GM12878 (cell line): Measurements from ENCODE around the gene ARHGAP32. TPM values are rescaled to one million over a fixed set of nuclear protein-coding genes. Genes with fewer than 3 reads are reported as not detected.

Experiments
- ATAC-seq: fragments of 200-7000 bp; cut with Tn5 transposase; 3 replicates; pipeline ENCODE4 v1.9.1; 2020; ENCODE audit warnings: mild to moderate bottlenecking, moderate library complexity
- BruUV-seq: library from RNA; stranded (reverse); fragments of 400-500 nt; replicated peaks from 2 replicates; lab custom pipeline; 2021; lab: Mats Ljungman, UMichigan
- CTCF ChIA-PET: fragments of 300-600 bp; sonication (Branson Sonifier 250); formaldehyde crosslinking; extraction: SDS; loops from one replicate; lab custom pipeline; 2021; ENCODE audit warnings: inconsistent platforms; lab: Yijun Ruan, JAX
- POLR2A ChIA-PET: fragments of 350-600 bp; formaldehyde crosslinking; extraction: SDS; loops from one replicate; lab custom pipeline; 2021; ENCODE audit warnings: inconsistent platforms; lab: Charles Lee
- RAD21 ChIA-PET: fragments of 300-600 bp; sonication (Branson Sonifier 250); formaldehyde crosslinking; loops from one replicate; lab custom pipeline; 2023; ENCODE audit warnings: antibody characterized with exemption; ENCODE audit not compliant: unreplicated experiment; lab: Charles Lee
- SMC1A ChIA-PET: fragments of 300-600 bp; sonication (Branson Sonifier 250); formaldehyde crosslinking; loops from one replicate; lab custom pipeline; 2023; ENCODE audit not compliant: unreplicated experiment, uncharacterized antibody; lab: Charles Lee
- DNase-seq: peaks from one replicate; pipeline ENCODE4 v3.0.0-alpha.2; 2011; ENCODE audit warnings: low read depth, low spot score
- FAIRE-seq: peaks from 3 replicates; lab custom pipeline; 2011; peaks lifted over from hg19 to GRCh38; lab: Jason Lieb, UNC
- H2AFZ ChIP-seq: 2 replicates; pipeline ENCODE4 v1.6.0; 2011; ENCODE audit warnings: low read depth, low read length, control low read depth; ENCODE audit not compliant: control insufficient read depth
- H3K27ac ChIP-seq: 2 replicates; pipeline ENCODE4 v1.5.1; 2011; ENCODE audit warnings: control low read depth; ENCODE audit not compliant: control insufficient read depth, insufficient read depth
- H3K27me3 ChIP-seq, 2 experiments: replicated peaks in 1 of 2; 2 replicates each; pipeline versions ENCODE4 v1.6.0 to v1.6.1; 2011; ENCODE audit warnings: low read length in 1 of 2; ENCODE audit not compliant: control insufficient read depth in 2 of 2, insufficient read depth in 2 of 2
- H3K36me3 ChIP-seq, 2 experiments: 2 replicates each; pipeline ENCODE4 v1.5.1; 2011; ENCODE audit warnings: low read length in 1 of 2; ENCODE audit not compliant: control insufficient read depth in 2 of 2, insufficient read depth in 2 of 2
- H3K4me1 ChIP-seq: 2 replicates; pipeline ENCODE4 v1.6.1; 2011; ENCODE audit warnings: mild to moderate bottlenecking, low read length, moderate library complexity, mixed read lengths; ENCODE audit not compliant: control insufficient read depth, insufficient read depth
- H3K4me2 ChIP-seq: 2 replicates; pipeline ENCODE4 v1.6.0; 2011; ENCODE audit warnings: control low read depth; ENCODE audit not compliant: control insufficient read depth, insufficient read depth
- H3K4me3 ChIP-seq: fragments of 200-600 bp; sonication (generic); 2 replicates; pipeline ENCODE4 v1.5.1; 2016
- H3K79me2 ChIP-seq: 2 replicates; pipeline ENCODE4 v1.6.0; 2011; ENCODE audit warnings: low read length; ENCODE audit not compliant: control insufficient read depth, insufficient read depth
- H3K9ac ChIP-seq: 2 replicates; pipeline ENCODE4 v1.8.0; 2011; ENCODE audit warnings: low read length, control low read depth, mixed read lengths; ENCODE audit not compliant: control insufficient read depth, insufficient read depth
- H3K9me3 ChIP-seq: replicated peaks from 3 replicates; pipeline ENCODE4 v1.5.1; 2011; ENCODE audit warnings: mild to moderate bottlenecking, low read length; ENCODE audit not compliant: control insufficient read depth, insufficient read depth
- H4K20me1 ChIP-seq: 2 replicates; pipeline ENCODE4 v1.6.0; 2011; ENCODE audit not compliant: control insufficient read depth, insufficient read depth
- BMI1 ChIP-seq: fragments of 450-650 bp; IDR thresholded peaks from 2 replicates; pipeline ENCODE4 v1.6.1; 2016; ENCODE audit warnings: mild to moderate bottlenecking, moderate library complexity, borderline replicate concordance
- HDAC2 ChIP-seq: fragments of 200-600 bp; sonication (generic); IDR thresholded peaks from 2 replicates; pipeline ENCODE4 v1.6.1; 2017
- JUNB ChIP-seq: IDR thresholded peaks from 2 replicates; pipeline ENCODE4 v1.6.1; 2016; ENCODE audit warnings: antibody characterized with exemption, mild to moderate bottlenecking
- JUND ChIP-seq: IDR thresholded peaks from 2 replicates; pipeline ENCODE4 v1.6.1; 2012; ENCODE audit warnings: low read depth, mild to moderate bottlenecking, low read length, improper control_type of control experiment, moderate library complexity
- NFYB ChIP-seq: IDR thresholded peaks from 2 replicates; pipeline ENCODE4 v1.6.1; 2011; ENCODE audit warnings: low read depth, mild to moderate bottlenecking, low read length, improper control_type of control experiment, moderate library complexity; ENCODE audit not compliant: insufficient read depth
- PML ChIP-seq: IDR thresholded peaks from 2 replicates; pipeline ENCODE4 v1.6.1; 2012; ENCODE audit warnings: low read length, inconsistent platforms
- STAT3 ChIP-seq: IDR thresholded peaks from 2 replicates; pipeline ENCODE4 v1.6.1; 2011; ENCODE audit warnings: low read depth, low read length, improper control_type of control experiment
- WGBS: methylation state at CpG from one replicate; pipeline ENCODE4 v1.1.6; 2016; ENCODE audit warnings: low lambda C conversion rate; ENCODE audit not compliant: insufficient replicate concordance, insufficient coverage; ENCODE audit errors: missing lambda C conversion rate; 5-methylcytosine and 5-hydroxymethylcytosine counted together
- in situ Hi-C: fragments of 300-500 bp; cut with MboI; formaldehyde crosslinking; loops from 9 replicates; pipeline ENCODE4 v1.14.3; 2018; ENCODE audit warnings: mixed read lengths
- intact Hi-C: fragments of 100-400 bp; cut with micrococcal nuclease; formaldehyde crosslinking; loops from one replicate; pipeline ENCODE4 v1.14.2; 2022; ENCODE audit not compliant: unreplicated experiment
- polyA plus RNA-seq, 11 experiments: library from polyadenylated mRNA; depleted of rRNA in 4 of 11; unstranded in 6 of 11; stranded (reverse) in 5 of 11; fragments of >200 nt; fragmentation: Nextera tagmentation in 4 of 11; fragmentation: Illumina TruSeq in 1 of 11; extraction: Ambion mirVana in 4 of 11; extraction: Trizol in 1 of 11; gene quantifications; 1 replicate in 1 of 11; 2 replicates in 10 of 11; pipeline versions ENCODE4 v1.2.1 to v1.2.3, GENCODE V29; 2011 to 2016; ENCODE audit warnings: inconsistent platforms in 2 of 11, missing spikeins in 2 of 11, low read depth in 1 of 11
- total RNA-seq, 4 experiments: library from RNA; depleted of rRNA in 3 of 4; stranded (reverse); fragments of >200 nt in 3 of 4; fragmentation: Illumina TruSeq in 1 of 4; extraction: Trizol in 1 of 4; gene quantifications; 2 replicates each; pipeline versions ENCODE4 v1.2.1 to v1.2.3, GENCODE V29; 2013 to 2021
- TF ChIP-seq, protein P1 (sequence below): fragments of 450-650 bp; IDR thresholded peaks from 2 replicates; pipeline ENCODE4 v1.6.1; 2017; ENCODE audit warnings: mild to moderate bottlenecking
- TF ChIP-seq, protein P2 (sequence below): fragments of 450-650 bp; IDR thresholded peaks from 2 replicates; pipeline ENCODE4 v1.6.1; 2018; ENCODE audit warnings: borderline replicate concordance, mild to moderate bottlenecking; ENCODE audit not compliant: partially characterized antibody
- TF ChIP-seq, protein P3 (sequence below): IDR thresholded peaks from 2 replicates; pipeline ENCODE4 v1.6.1; 2011; ENCODE audit warnings: mild to moderate bottlenecking, low read depth, low read length, moderate library complexity; ENCODE audit not compliant: insufficient replicate concordance
- TF ChIP-seq, protein P4 (sequence below): fragments of 450-650 bp; IDR thresholded peaks from 2 replicates; pipeline ENCODE4 v1.6.1; 2016; ENCODE audit warnings: mild to moderate bottlenecking
- TF ChIP-seq, protein P5 (sequence below): fragments of 450-650 bp; IDR thresholded peaks from 2 replicates; pipeline ENCODE4 v1.6.1; 2016; ENCODE audit warnings: mild to moderate bottlenecking

The ARHGAP32 gene
- total and polyA plus RNA-seq, 10 of the 15 experiments (the other 5 are each of a cell fraction or from before 2014, with no cell fraction given) = under 0.01 to 0.46 (median 0.12) TPM; not detected in 1

DNA sequence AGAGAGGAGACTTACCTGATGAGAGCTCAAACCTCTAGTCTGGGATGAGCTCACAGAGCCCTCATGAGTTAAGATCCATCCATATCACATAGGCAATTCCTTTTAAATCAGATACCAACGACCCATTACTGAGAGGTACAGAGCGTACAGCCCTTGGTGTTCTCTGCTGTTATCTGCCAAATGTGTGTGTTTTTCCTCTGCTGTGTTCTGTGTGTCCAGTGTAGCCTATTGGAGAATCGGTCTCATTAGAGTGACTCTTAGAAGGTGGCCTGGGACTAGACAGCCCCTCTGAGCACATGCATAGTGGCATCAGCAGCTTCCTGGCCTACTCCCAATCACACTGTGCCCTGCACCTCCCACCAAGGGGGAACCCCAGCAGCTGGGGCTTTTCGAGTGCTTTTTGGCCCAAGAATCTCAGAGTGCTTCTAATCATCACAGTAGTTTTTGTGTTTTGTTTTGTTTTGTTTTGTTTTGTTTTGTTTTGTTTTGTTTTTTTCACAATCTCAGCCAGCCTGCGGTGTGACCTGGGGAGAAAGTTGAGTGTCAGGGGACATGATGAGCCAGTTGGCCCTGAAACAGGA is 274.9 kb downstream of the ARHGAP32 start (continued):
- TF ChIP-seq, protein P1, sequence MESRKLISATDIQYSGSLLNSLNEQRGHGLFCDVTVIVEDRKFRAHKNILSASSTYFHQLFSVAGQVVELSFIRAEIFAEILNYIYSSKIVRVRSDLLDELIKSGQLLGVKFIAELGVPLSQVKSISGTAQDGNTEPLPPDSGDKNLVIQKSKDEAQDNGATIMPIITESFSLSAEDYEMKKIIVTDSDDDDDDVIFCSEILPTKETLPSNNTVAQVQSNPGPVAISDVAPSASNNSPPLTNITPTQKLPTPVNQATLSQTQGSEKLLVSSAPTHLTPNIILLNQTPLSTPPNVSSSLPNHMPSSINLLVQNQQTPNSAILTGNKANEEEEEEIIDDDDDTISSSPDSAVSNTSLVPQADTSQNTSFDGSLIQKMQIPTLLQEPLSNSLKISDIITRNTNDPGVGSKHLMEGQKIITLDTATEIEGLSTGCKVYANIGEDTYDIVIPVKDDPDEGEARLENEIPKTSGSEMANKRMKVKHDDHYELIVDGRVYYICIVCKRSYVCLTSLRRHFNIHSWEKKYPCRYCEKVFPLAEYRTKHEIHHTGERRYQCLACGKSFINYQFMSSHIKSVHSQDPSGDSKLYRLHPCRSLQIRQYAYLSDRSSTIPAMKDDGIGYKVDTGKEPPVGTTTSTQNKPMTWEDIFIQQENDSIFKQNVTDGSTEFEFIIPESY = no peak
- TF ChIP-seq STAT3 (no peak), BMI1 (no peak)
- TF ChIP-seq, protein P2, sequence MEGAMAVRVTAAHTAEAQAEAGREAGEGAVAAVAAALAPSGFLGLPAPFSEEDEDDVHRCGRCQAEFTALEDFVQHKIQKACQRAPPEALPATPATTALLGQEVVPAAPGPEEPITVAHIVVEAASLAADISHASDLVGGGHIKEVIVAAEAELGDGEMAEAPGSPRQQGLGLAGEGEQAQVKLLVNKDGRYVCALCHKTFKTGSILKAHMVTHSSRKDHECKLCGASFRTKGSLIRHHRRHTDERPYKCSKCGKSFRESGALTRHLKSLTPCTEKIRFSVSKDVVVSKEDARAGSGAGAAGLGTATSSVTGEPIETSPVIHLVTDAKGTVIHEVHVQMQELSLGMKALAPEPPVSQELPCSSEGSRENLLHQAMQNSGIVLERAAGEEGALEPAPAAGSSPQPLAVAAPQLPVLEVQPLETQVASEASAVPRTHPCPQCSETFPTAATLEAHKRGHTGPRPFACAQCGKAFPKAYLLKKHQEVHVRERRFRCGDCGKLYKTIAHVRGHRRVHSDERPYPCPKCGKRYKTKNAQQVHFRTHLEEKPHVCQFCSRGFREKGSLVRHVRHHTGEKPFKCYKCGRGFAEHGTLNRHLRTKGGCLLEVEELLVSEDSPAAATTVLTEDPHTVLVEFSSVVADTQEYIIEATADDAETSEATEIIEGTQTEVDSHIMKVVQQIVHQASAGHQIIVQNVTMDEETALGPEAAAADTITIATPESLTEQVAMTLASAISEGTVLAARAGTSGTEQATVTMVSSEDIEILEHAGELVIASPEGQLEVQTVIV = no peak
- TF ChIP-seq, protein P3, sequence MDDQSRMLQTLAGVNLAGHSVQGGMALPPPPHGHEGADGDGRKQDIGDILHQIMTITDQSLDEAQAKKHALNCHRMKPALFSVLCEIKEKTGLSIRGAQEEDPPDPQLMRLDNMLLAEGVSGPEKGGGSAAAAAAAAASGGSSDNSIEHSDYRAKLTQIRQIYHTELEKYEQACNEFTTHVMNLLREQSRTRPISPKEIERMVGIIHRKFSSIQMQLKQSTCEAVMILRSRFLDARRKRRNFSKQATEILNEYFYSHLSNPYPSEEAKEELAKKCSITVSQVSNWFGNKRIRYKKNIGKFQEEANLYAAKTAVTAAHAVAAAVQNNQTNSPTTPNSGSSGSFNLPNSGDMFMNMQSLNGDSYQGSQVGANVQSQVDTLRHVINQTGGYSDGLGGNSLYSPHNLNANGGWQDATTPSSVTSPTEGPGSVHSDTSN = no peak

DNA sequence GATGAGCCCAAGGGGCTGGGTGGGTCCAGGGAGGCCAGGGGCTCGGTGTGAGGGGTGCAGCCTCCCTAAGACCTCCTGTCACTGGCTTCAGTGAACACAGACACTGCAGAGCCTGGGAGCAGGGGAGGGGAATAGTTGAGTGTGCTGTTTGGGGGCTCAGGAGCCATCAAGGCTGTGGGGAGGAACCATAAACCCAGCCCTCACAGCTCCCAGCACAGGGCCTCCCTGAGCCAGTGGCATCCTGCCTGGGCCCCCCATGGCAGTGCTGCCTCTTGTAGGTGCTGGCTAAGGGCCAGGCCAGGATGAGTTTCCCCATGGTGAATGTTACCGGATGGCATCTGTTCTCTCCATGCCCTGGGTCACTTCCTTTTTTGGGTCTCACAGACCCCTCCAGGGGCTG is 275.4 kb downstream of the ARHGAP32 start:
- no peaks in the 10 kb centered on the region for H3K79me2 ChIP-seq
- BruUV-seq = no TSS peak
- no peak overlapping the region for H2AFZ ChIP-seq
- no peaks in the 10 kb centered on the region for H3K36me3 ChIP-seq
- ChIA-PET SMC1A (interaction anchor here (1.2 kb wide), 1 partner anchor 9 kb away, joined by 4 read pairs; no protein-coding TSS in a partner anchor), RAD21 (no interaction called here), CTCF (interaction anchor here (1.2 kb wide), 1 partner anchor 15 kb away, joined by 3 read pairs; no protein-coding TSS in a partner anchor), POLR2A (no interaction called here)
- FAIRE-seq (no peak), DNase-seq (no peak), ATAC-seq (no peak)
- 34% methylated on average over 2 of the region's 2 CpGs for WGBS
- no peaks in the 10 kb centered on the region for H3K4me1 ChIP-seq
- peaks cover 0 to 3% of the 10 kb centered on the region in 2 experiments; a peak in 3 of 4 replicates for H3K27me3 ChIP-seq
- no peak overlapping the region for H3K4me3 ChIP-seq
- H3K27ac ChIP-seq = no peak overlapping the region
- no peak overlapping the region for H3K4me2 ChIP-seq
- H4K20me1 ChIP-seq = no peaks in the 10 kb centered on the region
- intact Hi-C loops (no loop called here), in situ Hi-C loops (no loop called here)
- no peaks in the 10 kb centered on the region for H3K9me3 ChIP-seq
- no peak overlapping the region for H3K9ac ChIP-seq
- TF ChIP-seq PML = no peak
- TF ChIP-seq, protein P4, sequence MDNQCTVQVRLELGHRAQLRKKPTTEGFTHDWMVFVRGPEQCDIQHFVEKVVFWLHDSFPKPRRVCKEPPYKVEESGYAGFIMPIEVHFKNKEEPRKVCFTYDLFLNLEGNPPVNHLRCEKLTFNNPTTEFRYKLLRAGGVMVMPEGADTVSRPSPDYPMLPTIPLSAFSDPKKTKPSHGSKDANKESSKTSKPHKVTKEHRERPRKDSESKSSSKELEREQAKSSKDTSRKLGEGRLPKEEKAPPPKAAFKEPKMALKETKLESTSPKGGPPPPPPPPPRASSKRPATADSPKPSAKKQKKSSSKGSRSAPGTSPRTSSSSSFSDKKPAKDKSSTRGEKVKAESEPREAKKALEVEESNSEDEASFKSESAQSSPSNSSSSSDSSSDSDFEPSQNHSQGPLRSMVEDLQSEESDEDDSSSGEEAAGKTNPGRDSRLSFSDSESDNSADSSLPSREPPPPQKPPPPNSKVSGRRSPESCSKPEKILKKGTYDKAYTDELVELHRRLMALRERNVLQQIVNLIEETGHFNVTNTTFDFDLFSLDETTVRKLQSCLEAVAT = no peak
- TF ChIP-seq, protein P5, sequence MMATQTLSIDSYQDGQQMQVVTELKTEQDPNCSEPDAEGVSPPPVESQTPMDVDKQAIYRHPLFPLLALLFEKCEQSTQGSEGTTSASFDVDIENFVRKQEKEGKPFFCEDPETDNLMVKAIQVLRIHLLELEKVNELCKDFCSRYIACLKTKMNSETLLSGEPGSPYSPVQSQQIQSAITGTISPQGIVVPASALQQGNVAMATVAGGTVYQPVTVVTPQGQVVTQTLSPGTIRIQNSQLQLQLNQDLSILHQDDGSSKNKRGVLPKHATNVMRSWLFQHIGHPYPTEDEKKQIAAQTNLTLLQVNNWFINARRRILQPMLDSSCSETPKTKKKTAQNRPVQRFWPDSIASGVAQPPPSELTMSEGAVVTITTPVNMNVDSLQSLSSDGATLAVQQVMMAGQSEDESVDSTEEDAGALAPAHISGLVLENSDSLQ = no peak
- TF ChIP-seq JUNB = no peak
- no peak for TF ChIP-seq HDAC2
- TF ChIP-seq NFYB = no peak
- no peak for TF ChIP-seq JUND
